H1 (cell line): ENCODE results near the gene ROPN1. TPM values are rescaled to one million over a fixed set of nuclear protein-coding genes. Genes with fewer than 3 reads are reported as not detected.

ENCODE experiments used
- CEBPB ChIP-seq: IDR thresholded peaks from 2 replicates; pipeline ENCODE4 v1.6.1; 2012; ENCODE audit warnings: low read depth, low read length
- CHD1 ChIP-seq: IDR thresholded peaks from 2 replicates; pipeline ENCODE4 v1.6.1; 2012; ENCODE audit warnings: low read depth, low read length, improper control_type of control experiment
- CHD7 ChIP-seq: fragments of 300-600 bp; sonication (generic); IDR thresholded peaks from 2 replicates; pipeline ENCODE4 v1.7.1; 2012; ENCODE audit warnings: low read length, moderate library complexity, mild to moderate bottlenecking, inconsistent platforms; ENCODE audit not compliant: insufficient replicate concordance
- EGR1 ChIP-seq: IDR thresholded peaks from 2 replicates; pipeline ENCODE4 v1.6.1; 2011; ENCODE audit warnings: low read depth, low read length, borderline replicate concordance
- SP1 ChIP-seq: IDR thresholded peaks from 2 replicates; pipeline ENCODE4 v1.6.1; 2011; ENCODE audit warnings: low read depth, low read length
- SP2 ChIP-seq: IDR thresholded peaks from 2 replicates; pipeline ENCODE4 v1.6.1; 2012; ENCODE audit warnings: mild to moderate bottlenecking, low read length, inconsistent platforms
- polyA plus RNA-seq, 7 experiments: library from polyadenylated mRNA; depleted of rRNA in 3 of 7; stranded (reverse) in 5 of 7; unstranded in 2 of 7; fragments of >200 nt in 5 of 7; fragments of 200-250 nt in 2 of 7; gene quantifications; 1 replicate in 5 of 7; 2 replicates in 1 of 7; 4 replicates in 1 of 7; pipeline versions ENCODE4 v1.2.1 to v1.2.3, GENCODE V29; 2011 to 2013; ENCODE audit warnings: missing spikeins in 2 of 7, mixed read lengths in 2 of 7
- total RNA-seq: library from RNA; stranded (reverse); fragmentation: NEBNext Ultra II Directional; extraction: Animal tissue kit (Norgen Biotek cat#: 25700); gene quantifications from 2 replicates; pipeline ENCODE4 v1.2.1, GENCODE V29; 2021
- TF ChIP-seq, protein P1 (sequence below): IDR thresholded peaks from 2 replicates; pipeline ENCODE4 v1.6.1; 2012; ENCODE audit warnings: inconsistent platforms

Gene ROPN1
- total and polyA plus RNA-seq, 2 of the 8 experiments (the other 6 are each of a cell fraction or from before 2014, with no cell fraction given), result 0.03 TPM; not detected in 1

GRCh38 chr3:124007186-124007585 is 15.3 kb upstream of the ROPN1 start (continued):
- no peak for TF ChIP-seq CHD7
- no peak for TF ChIP-seq SP2
- TF ChIP-seq, protein P1, sequence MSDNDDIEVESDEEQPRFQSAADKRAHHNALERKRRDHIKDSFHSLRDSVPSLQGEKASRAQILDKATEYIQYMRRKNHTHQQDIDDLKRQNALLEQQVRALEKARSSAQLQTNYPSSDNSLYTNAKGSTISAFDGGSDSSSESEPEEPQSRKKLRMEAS, result no peak
- TF ChIP-seq EGR1, result no peak
- no peak for TF ChIP-seq SP1
- TF ChIP-seq CEBPB, result no peak
- TF ChIP-seq CHD1, result no peak
